ENCODE measurements around the gene STAP1. TPM values are rescaled to one million over a fixed set of nuclear protein-coding genes. Genes with fewer than 3 reads are reported as not detected.

STAP1 gene, protein sequence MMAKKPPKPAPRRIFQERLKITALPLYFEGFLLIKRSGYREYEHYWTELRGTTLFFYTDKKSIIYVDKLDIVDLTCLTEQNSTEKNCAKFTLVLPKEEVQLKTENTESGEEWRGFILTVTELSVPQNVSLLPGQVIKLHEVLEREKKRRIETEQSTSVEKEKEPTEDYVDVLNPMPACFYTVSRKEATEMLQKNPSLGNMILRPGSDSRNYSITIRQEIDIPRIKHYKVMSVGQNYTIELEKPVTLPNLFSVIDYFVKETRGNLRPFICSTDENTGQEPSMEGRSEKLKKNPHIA
- total RNA-seq (under 1 TPM in 2 of 5 donors, not detected in 3; 0.37 to 0.43 TPM), polyA plus RNA-seq (1 to 10 TPM; 1.1 to 1.3 (median 1.2) TPM)
- long read RNA-seq, donor 1: 0 reads
- long read RNA-seq, donor 2: 0 reads
- long read RNA-seq, donor 3: 0 reads
- long read RNA-seq, donor 4: 0 reads
- long read RNA-seq, donor 5: 0 reads
- long read RNA-seq, donor 6: 0 reads
- long read RNA-seq, donor 7: 0 reads
- long read RNA-seq, donor 8: 0 reads
- long read RNA-seq, donor 9: 0 reads
- long read RNA-seq, donor 10: 0 reads

DNA sequence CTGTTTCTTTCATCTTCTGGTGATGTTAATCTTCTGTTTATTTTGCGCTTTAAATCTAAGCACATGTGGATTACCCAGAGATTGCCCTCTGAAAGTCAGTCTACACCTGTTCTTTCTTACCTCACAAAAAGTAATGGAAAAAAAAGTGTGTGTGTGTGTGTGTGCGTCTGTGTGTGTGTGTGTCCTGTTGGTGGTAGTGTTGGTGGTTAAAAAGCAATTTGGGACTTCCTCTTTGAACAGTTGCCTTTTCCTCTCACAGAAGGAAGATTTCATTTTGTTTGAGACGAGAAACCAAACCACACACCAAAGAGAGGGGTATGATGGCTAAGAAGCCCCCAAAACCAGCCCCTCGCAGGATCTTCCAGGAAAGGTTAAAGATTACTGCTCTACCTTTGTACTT is at the start of gene STAP1:
STAP1 (plus strand) TSS at position 235 of the 400 bp plus-strand sequence; CDS start at position 318, 83 bp downstream.
- TF ChIP-seq, protein P1, sequence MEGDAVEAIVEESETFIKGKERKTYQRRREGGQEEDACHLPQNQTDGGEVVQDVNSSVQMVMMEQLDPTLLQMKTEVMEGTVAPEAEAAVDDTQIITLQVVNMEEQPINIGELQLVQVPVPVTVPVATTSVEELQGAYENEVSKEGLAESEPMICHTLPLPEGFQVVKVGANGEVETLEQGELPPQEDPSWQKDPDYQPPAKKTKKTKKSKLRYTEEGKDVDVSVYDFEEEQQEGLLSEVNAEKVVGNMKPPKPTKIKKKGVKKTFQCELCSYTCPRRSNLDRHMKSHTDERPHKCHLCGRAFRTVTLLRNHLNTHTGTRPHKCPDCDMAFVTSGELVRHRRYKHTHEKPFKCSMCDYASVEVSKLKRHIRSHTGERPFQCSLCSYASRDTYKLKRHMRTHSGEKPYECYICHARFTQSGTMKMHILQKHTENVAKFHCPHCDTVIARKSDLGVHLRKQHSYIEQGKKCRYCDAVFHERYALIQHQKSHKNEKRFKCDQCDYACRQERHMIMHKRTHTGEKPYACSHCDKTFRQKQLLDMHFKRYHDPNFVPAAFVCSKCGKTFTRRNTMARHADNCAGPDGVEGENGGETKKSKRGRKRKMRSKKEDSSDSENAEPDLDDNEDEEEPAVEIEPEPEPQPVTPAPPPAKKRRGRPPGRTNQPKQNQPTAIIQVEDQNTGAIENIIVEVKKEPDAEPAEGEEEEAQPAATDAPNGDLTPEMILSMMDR (IDR thresholded peaks at IDR 0.05): no peak
- TF ChIP-seq EP300 (IDR thresholded peaks at IDR 0.05) (no peak), POLR2A (IDR thresholded peaks at IDR 0.05) (no peak), POLR2AphosphoS5 (IDR thresholded peaks at IDR 0.05) (no peak)
- Histone ChIP-seq H3K4me1 (no peaks in the 10 kb centered on the region), H3K27me3 (no peaks in the 10 kb centered on the region), H3K9me3 (no peaks in the 10 kb centered on the region), H3K36me3 (no peaks in the 10 kb centered on the region), H3K4me3 (no peak within 1 kb of the TSS), H3K27ac (no peak within 1 kb of the TSS)
- 59 to 74% (median 71%) methylated on average over 4 of the region's 4 CpGs for WGBS, 5 donors
- intact Hi-C loops (cut with DNase I; ENCODE audit: low total_unique reads): no loop called here
- peak in 1 of 2 donors; percentile 42 for DNase-seq

DNA sequence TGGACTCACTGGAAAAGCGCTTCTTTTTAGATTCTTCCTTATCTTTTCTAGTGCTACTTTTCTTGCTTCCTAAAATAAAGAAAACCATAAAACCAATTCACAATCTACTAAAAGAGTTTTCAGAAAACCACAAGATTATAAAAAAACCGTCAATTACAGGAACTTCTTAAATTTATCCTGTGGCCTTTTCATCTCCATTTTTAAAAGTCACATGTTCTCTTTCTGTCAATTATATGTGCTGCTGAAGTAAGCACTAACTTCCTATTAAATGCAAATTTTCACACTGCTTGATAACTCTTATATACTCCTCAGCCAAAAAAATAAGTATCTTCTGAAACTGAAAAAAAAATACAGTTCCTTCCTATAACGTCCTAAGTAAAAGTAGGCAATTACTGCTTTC is 46.0 kb upstream of the STAP1 start:
- H3K36me3 ChIP-seq: peaks cover 12 to 85% (median 68%) of the 10 kb centered on the region in 4 donors
- 78 to 89% (median 86%) methylated on average over 3 of the region's 3 CpGs for WGBS, 5 donors
- TF ChIP-seq POLR2AphosphoS5 (IDR thresholded peaks at IDR 0.05) (no peak), POLR2A (IDR thresholded peaks at IDR 0.05) (no peak), EP300 (IDR thresholded peaks at IDR 0.05) (no peak)
- TF ChIP-seq, protein P1 (IDR thresholded peaks at IDR 0.05): no peak

DNA sequence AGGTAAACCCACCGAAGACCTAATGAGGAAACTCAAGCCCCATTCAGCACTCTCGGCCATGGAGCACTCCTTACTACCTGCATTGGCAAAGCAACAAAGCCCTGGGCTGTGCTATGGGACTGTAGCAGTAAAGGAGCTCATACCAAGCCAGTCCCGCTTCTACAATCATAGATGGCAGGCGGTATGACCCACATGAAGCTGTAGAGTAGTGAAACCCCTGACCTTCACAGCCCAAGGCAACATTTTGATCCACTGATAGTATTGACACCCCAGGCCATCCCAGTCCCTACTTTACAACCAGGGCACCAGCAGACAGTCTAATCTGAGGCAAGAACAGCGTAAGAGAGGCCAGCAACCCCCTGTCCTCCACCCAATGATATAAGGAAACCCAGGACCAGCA is 38.4 kb upstream of the STAP1 start:
- H3K27me3 ChIP-seq: no peaks in the 10 kb centered on the region
- peaks cover 0 to 23% (median 6%) of the 10 kb centered on the region in 4 donors for H3K4me1 ChIP-seq
- DNase-seq: no peak
- TF ChIP-seq POLR2AphosphoS5 (IDR thresholded peaks at IDR 0.05): no peak
- TF ChIP-seq POLR2A (IDR thresholded peaks at IDR 0.05): no peak
- TF ChIP-seq, protein P1 (IDR thresholded peaks at IDR 0.05): no peak
- TF ChIP-seq EP300 (IDR thresholded peaks at IDR 0.05): no peak
- intact Hi-C loops (cut with DNase I; ENCODE audit: low total_unique reads): no loop called here
- 96 to 100% (median 97%) methylated on average over 4 to 5 of the region's 5 CpGs for whole genome bisulfite sequencing, 5 donors
- H3K27ac ChIP-seq: no peak overlapping the region
- no peaks in the 10 kb centered on the region for H3K9me3 ChIP-seq
- H3K4me3 ChIP-seq: no peak overlapping the region
- peaks cover 0 to 44% (median 38%) of the 10 kb centered on the region in 4 donors for H3K36me3 ChIP-seq

More for the DNA sequence above, 46.0 kb upstream of the STAP1 start:
- Histone ChIP-seq H3K27me3 (no peaks in the 10 kb centered on the region), H3K9me3 (no peaks in the 10 kb centered on the region), H3K27ac (no peak overlapping the region), H3K4me3 (no peak overlapping the region), H3K4me1 (peaks cover 0 to 5% (median 2%) of the 10 kb centered on the region in 4 donors)
- no peak for DNase-seq
- intact Hi-C loops (cut with DNase I; ENCODE audit: low total_unique reads): no loop called here

DNA sequence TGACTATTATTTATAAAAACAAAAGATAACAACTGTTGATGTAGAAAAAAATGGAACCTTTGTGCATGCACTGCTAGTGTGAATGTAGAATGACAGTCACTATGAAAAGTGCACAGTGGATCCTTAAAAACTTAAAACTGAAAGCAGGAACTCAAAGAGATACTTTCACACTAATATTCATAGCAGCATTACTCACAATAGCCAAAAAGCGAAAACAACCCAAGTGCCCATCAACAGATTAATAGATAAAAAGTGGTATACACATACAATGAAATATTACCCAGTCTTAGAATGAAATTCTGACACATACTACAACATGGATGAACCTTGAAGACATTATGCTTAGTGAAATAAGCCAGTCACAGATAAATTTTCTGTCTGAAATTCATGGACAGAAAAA is 37.0 kb upstream of the STAP1 start:
- DNase-seq: no peak
- Histone ChIP-seq H3K4me3 (no peak overlapping the region), H3K36me3 (peaks cover 0 to 39% (median 35%) of the 10 kb centered on the region in 4 donors), H3K27me3 (no peaks in the 10 kb centered on the region), H3K4me1 (peaks cover 0 to 19% (median 9%) of the 10 kb centered on the region in 4 donors), H3K27ac (no peak overlapping the region), H3K9me3 (no peaks in the 10 kb centered on the region)
- intact Hi-C loops (cut with DNase I; ENCODE audit: low total_unique reads): no loop called here
- TF ChIP-seq EP300 (IDR thresholded peaks at IDR 0.05): no peak
- TF ChIP-seq POLR2AphosphoS5 (IDR thresholded peaks at IDR 0.05): no peak
- TF ChIP-seq, protein P1 (IDR thresholded peaks at IDR 0.05): no peak
- 83 to 96% (median 93%) methylated on average over 1 of the region's 1 CpG for WGBS, 5 donors

Data from stomach (tissue), 19 donors.